GM10266 (cell line): ENCODE results near the gene PRKCQ.

Experiments used
- DNase-seq: peaks from one replicate; pipeline ENCODE4 v3.0.0; 2012; ENCODE audit errors: extremely low spot score
- TF ChIP-seq, protein P1 (sequence below): IDR thresholded peaks from 2 replicates; pipeline ENCODE4 v1.5.1; 2012; ENCODE audit warnings: mild to moderate bottlenecking, low read depth; ENCODE audit not compliant: control insufficient read depth, insufficient read depth; ENCODE audit errors: missing control alignments

PRKCQ gene

DNA sequence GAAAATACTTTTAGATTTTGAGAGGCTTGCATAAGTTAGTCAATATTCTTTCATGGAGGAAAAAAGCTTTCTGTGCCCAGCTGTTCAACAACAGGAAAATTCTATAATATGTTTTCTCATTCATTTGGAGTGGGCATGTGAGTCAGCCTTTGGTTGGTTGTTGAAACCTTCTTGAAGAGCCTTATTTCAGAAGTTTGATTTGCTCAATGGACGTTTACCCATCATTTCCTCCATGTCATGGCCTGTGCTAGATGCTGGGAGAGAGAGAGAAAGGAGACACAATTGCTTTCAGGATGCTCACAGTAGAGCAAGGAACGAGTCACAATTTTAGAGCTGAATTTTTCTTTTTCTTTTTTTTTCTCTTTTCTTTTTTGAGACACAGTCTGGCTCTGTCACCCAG lies 181.7 kb downstream of the PRKCQ start:
- TF ChIP-seq, protein P1, sequence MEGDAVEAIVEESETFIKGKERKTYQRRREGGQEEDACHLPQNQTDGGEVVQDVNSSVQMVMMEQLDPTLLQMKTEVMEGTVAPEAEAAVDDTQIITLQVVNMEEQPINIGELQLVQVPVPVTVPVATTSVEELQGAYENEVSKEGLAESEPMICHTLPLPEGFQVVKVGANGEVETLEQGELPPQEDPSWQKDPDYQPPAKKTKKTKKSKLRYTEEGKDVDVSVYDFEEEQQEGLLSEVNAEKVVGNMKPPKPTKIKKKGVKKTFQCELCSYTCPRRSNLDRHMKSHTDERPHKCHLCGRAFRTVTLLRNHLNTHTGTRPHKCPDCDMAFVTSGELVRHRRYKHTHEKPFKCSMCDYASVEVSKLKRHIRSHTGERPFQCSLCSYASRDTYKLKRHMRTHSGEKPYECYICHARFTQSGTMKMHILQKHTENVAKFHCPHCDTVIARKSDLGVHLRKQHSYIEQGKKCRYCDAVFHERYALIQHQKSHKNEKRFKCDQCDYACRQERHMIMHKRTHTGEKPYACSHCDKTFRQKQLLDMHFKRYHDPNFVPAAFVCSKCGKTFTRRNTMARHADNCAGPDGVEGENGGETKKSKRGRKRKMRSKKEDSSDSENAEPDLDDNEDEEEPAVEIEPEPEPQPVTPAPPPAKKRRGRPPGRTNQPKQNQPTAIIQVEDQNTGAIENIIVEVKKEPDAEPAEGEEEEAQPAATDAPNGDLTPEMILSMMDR = no peak
- DNase-seq = no peak

DNA sequence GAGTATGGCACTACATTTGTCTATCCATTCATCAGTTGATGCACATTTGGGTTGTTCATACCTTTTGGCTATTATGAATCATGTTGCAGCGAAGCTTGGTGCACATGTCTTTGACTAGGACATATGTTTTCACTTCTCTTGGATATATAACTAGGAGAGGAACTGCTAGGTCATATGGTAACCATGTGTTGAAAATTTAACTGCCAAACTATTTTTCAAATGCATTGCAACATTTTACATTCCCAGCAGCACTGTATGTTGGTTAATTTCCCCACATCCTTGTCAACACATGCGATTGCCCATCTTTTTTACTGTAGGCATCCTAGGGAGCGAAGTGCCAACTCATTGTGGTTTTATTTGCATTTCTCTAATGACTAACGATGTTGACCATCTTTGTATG lies 183.4 kb downstream of the PRKCQ start:
- DNase-seq = no peak
- TF ChIP-seq, protein P1 = no peak

DNA sequence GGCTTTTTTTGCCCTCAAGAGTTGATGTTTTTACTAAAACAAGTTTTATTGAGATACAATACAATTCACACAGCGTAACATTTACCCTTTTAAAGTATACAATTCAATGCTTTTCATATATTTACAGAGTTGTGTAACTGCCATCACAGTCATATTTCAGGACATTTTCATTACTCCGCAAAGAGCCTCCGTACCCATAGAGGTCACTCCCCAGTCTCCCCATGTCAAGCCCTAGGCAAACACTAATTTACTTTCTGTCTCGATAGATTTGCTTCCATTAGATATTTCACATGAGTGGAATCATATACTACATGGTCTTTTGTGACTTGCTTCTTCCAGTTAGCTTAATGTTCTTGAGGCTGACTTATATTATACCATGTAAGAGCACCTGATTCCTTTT lies 183.8 kb downstream of the PRKCQ start:
- no peak for DNase-seq
- TF ChIP-seq, protein P1 = no peak

DNA sequence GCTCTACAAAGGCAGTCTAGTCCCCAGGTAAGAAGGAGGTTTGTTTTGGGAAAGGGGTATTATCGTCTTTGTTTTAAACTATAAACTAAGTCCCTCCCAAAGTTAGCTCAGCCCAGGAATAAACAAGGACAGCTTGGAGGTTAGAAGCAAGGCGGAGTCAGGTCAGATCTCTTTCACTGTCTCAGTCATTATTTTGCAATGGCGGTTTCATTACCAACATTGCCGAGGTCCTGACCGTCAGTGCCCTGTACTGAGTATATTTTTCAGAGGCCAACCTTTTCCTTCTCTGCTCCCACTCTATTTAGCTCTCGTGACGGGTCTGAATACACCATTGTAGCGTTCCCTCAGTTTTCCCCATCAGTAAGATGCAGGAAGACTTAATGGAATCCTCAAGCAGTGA lies 184.5 kb downstream of the PRKCQ start:
- no peak for DNase-seq
- TF ChIP-seq, protein P1 = no peak

DNA sequence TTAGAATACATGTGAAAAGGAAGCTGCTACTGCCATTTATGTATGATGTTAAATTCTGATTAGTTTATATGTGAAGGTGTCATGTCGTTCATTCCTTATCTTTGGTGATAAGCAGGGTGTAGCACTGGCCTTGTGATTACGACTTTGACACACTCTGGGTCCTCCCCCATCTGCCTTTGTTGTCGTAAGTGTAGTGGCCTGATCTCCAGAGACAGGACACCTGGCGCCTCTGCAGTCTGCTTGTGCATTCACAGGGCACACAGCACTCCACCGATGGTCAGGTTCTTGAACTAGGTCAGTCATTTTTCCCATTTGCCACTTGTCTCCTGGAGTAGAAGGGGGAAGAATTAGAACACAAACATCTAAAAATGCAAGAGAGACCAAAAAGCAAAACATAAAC lies 186.0 kb downstream of the PRKCQ start:
- no peak for DNase-seq
- TF ChIP-seq, protein P1 = no peak

DNA sequence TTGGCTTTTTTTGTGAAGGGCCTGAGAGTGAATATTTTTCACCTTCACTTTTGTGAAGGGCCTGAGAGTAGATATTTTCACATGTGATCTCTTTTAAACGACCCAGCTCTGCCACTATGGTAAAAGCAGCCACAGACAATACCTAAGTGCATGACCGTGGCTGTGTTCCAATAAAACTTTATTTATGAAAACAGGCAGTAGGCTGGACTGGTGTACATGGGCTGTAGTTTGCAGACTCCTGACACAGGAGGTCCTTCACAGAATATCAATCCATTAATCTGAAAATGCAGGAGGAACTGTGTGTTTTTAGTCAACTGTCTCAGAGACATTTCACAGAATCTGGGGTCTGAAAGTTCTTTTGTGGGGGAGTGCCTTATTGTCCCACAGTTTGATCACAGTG lies 186.9 kb downstream of the PRKCQ start:
- TF ChIP-seq, protein P1 = no peak
- DNase-seq = no peak

DNA sequence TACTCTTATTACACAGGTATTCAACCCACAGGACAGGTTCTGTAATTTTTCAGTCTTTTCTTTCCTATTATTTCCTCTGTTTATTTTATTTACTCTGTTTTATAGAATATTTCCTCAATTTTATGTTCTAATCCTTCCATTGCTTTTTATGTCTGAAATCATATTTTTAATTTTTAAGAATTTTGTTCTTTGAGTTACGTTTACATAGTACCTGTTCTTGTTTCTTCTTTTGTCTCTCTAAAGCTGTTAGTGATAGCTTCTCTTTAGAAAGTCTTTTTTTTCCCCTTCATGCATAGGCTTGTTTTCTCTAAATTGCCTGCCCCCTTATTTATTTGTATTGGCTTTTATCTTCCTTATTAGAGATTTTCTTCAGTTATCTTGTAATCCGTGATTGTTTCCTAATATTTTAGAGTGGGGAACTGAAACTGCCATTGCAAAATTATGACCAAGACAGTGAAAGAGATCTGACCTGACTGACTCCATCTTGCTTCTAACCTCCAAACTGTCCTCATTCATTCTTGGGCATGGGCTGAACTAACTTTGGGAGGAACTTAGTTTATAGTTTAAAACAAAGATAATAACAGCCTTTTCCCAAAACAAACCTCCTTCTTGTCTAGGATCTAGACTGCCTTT lies 189.7 kb downstream of the PRKCQ start:
- TF ChIP-seq, protein P1 = no peak
- no peak for DNase-seq
